T-helper 1 cell treated with Interleukin-12 subunit alpha and Interleukin-12 subunit beta and Interleukin-4 antibody, amounts not matched to agents 30 ng/mL and 1 ng/mL, for 36 hours (primary cell): ENCODE data around the gene EYS. TPM values are rescaled to one million over a fixed set of nuclear protein-coding genes. Genes with fewer than 3 reads are reported as not detected.

Experiments used
- intact Hi-C: fragments of 100-400 bp; cut with micrococcal nuclease; formaldehyde crosslinking; loops from one replicate; pipeline ENCODE4 v1.15.1; 2024
- total RNA-seq: library from RNA; stranded (reverse); gene quantifications from 2 replicates; pipeline ENCODE4 v1.2.3, GENCODE V29; 2022

The EYS gene
- not detected in 2 replicates for total RNA-seq

DNA sequence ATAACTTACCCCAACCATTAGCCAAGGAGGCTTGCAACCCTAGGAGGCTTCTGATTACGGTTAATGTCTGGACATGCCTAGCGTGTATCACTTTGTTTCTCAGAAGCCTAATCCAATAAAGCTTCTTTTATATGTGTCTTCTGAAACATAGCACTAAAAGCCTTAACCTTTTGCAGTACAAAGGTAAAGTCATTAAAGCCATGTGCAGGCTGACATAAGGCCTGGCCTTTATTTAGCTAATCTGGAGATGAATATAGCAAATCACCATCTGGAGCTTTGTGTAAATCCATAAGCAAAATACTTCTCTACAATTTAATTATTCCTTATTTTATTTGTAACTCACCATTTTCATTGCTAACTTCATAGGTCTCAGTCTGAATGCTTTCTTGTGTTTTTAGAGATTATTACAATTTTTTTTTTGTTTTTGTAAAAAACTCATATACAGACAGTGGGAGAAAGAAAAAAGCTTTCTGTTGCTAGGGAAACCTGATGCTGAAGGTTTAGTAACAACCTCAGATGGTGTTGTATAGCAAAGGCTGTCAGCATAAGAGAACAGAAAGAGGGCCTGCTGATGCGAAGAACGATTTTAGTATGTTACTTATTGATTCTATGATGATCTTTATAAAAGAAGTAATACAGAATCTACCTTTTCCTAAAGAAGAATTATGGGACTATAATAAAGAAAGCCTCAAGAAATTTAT is at the start of gene EYS:
EYS (minus strand) TSS at position 101 of the 701 bp plus-strand sequence. CDS start 211,816 bp downstream, outside the sequence.
- intact Hi-C loops, result no loop called here

DNA sequence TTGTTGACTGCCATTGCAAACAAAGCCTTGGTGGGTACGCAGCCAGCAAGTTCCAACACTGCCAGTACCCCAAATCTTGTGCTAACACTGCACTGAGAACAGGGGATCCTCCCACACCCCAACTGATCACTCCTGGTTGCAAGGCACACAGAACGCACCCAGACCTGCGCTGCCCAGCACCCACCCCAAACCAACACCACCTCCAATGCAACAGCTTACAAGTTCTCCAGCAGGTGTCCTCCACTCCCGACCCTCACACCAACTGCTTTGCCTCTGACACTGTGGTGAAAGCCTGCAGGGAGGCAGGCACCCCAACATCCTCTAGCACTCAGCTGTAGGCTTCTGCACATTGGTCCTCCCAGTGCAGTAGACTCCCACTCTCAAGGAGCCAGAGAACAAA is 39.3 kb upstream of the EYS start:
- intact Hi-C loops, result no loop called here

DNA sequence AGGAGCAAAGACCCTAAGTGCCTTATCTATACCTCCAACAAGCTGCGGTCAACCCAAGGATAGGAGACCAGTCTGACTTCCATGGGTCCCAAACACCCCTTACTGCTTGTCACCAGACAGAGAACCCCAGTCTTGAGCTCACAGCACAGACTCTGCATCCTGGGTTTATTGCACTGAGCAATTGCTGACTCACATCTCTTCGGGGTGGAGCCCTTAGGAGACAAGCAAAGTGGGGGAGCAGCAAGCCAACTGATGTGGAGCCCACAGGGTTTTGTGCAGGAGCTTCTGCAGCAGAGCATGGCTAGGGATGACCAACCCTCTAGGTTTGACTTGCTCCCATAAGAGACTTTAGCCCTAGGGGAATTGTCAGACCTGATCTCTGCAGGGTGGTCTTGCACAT is 38.6 kb upstream of the EYS start:
- intact Hi-C loops, result no loop called here

DNA sequence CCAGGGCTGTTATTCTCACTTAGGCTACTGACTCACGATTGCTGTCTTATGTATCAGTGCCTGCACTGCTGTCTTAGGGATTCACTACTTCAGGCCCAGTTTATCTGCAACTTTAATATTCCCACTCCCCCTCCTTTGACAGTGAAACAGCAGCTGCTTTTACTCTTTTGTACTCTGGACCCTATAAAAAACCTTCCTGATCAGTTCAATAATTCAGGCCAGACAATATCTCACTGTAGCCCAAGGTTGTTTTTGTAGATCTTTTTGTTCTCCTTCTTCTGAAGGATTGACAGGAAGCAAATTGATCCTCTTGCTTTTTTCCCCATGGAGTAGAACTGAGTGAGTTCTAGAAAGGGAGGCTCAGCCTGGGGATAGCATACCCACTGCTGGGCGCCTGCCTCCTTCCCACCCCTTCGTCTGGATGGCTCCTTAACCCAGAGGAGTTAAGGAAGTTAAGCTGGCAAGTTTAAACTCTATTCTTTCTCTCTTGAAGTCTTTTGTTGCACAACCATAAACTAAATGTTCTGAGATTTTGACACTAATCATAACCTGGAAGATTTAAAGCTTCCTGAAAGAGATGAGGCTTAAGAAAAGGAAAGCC is 22.0 kb upstream of the EYS start:
- intact Hi-C loops, result no loop called here

DNA sequence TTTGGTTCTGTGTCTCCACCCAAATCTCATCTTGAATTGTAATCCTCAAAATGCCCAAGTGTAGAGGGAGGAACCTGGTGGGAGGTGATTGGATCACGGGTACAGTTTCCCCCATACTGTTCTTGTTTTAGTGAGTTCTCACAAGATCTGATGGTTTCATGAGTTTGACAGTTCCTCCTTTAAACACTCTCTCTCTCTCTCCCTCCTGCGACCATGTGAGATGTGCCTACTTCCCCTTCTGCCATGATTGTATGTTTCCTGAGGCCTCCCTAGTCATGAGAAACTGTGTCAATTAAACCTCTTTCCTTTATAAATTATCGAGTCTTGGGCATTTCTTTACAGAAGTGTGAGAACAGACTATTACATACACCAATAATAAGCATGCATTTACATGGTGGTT is 12.1 kb upstream of the EYS start:
- intact Hi-C loops, result no loop called here

DNA sequence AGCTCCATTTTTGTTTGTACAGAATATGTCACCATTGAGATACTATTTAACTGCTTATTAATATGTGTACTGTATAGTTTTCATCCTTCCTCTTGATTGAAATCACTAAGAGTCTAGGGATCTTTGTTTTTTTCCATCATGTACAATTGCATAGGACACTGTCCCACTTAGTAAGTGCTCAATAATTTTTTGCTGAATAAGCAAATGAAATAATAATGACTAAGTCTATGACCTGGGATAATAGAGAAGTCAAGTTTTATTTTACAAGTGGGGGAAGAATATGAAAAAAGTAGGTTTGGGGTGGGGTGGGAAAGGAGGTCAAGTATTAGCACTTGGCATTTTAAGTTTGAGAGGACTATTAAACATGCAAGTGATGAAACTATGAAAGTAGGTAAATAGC is 4.5 kb upstream of the EYS start:
- intact Hi-C loops, result no loop called here

DNA sequence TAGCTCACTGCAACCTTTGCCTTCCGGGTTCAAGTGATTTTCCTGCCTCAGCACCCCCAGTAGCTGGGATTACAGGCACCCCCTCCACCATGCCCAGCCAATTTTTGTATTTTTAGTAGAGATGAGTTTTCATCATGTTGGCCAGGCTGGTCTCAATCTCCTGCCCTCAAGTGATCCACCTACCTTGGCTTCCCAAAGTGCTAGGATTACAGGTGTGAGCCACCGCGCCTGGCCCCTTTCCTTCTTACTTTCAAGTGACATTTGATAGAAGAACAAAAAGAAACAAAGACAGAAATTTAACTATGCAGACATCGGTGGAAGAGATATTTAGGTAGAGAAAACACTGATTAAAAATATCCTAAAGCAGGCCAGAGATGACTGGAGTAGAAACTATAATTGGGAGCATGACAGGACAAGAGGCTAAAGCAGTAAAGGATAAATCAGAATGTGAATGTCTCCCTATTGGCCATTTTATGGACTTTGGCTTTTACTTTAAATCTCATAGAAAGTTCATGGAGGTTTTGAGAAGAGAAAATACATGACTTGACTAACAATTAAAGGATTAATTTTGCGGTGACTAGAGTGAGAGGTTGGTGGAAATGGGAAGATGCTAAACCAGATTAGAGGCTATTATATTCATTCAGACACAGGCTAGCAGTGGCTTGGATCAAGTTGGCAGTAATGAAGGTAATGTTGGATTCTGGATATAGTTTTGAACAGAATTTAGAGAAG is 2.2 kb upstream of the EYS start:
- intact Hi-C loops, result no loop called here

DNA sequence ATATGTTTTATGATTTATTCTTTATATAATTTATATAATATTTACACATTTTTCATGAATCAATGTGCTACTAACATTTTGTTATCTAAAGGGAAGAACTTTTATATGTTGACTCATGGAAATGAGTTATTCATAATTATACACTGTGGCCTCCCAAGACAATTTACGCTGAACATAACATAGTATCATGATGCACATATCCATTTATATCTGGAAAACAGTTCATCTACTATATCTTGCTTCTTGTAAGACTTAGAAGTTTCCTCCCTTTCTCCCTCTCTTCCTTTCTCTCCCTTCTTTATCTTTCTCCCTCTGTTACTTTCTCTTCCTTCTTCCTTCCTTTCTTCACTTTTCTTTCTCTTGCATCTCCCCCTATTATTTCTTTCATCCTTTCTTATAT is 1.1 kb upstream of the EYS start:
- intact Hi-C loops, result no loop called here

DNA sequence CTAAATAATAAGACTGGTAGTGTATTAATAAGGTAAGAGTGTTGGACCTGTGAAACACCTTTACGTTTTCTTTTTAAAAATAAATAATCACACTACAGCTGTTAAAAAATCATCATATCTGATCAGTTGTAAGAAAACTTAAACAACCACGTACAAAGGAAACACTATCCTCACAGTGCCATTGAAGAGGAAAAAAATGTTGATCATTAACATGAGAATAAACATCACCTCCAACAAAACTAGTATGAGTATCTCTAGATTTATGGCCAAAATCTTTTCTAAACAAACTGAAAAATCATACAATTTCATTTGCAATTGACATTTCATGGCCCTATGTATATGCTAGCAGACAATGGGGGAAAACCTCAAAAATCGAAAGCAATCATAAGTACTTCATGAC is 590 bp downstream of the EYS start:
- intact Hi-C loops, result no loop called here

DNA sequence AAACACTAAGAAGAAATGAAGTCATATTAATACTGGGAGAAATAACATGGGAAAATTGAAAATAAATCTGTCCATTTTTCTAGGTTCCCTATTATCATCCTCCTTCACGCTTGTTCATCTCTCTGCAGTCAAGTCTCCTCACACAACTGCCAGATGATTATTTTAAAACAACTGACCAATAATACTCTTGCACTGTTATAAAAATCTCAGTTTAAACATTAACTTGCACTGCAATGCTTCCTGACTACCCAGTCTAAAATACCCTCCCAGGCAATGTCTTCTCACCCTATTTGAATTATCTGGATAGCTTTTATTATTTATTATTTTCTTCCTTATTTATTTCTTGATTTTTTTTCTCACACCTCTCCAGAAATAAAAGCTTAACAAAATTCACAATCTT is 5.7 kb downstream of the EYS start:
- intact Hi-C loops, result no loop called here

DNA sequence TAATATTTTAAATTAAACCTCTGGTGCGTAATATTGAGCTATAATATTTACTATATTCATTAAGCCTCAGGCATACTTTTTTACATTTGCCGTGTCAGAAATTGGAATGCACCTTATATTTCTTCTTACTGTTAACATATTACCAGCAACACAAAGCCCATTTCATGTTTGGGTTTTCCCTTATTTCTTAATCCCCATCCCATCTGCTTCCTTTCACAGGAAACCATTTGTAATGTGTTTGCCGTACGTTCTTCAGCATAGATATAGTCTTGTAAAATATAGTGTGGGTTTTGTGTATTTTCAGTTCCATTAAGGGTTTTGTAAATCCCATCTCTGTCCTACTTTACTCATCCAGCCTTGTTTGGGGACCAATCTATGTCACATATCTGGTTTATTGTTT is 6.5 kb downstream of the EYS start:
- intact Hi-C loops, result no loop called here

DNA sequence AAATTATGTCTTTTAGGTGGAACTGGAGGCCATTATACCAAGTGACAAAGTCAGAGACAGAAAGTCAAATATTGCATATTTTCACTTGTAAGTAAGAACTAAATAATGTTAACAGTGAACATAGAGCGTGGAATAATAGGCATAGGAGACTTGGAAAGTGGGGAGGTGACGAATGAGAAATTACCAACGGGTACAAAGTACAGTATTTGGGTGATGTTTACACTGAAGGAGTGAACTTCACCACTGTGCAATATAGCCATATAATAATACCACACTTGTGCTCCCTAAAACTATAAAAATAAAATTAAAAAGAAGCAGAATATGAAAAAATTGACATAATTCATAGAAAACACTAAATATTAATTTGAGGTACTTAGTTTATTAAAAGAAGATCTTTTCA is 14.9 kb downstream of the EYS start:
- intact Hi-C loops, result no loop called here

DNA sequence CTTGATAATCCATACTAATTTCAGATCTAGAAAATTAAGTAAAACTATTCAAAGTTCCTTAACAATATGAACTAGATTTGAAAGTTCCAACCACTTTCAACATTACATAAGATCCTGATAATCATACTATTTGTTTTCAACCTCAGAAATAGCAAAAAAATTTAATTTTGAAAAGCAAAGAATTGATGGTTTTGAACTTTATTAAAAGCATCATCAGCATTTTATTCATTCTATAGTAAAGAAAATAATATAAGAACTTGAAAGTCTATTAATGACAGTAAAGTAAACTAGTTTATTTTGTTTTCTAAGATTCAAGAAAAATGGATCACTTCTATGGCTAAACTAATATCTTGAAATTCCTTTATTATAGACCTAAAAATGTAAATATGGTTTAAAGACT is 26.8 kb downstream of the EYS start:
- intact Hi-C loops, result no loop called here

DNA sequence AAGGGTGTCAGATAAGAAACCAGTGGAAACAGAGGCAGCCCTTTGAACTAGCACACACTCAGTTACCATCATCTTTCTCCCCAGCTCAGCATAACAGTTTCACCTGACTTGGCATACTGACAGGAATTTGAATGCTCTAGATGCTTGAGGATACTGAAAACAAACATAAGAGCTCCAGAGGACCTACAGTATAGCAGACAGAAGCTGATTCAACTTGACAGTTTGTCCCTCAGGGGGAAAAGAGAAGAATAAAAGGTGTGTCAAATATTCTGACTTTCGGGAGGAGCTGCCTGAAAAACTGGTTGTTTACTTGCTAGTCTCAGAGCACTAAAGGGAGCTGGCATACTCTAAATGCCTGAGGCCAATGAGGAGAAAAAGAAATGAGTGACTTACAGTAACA is 35.1 kb downstream of the EYS start:
- intact Hi-C loops, result no loop called here

DNA sequence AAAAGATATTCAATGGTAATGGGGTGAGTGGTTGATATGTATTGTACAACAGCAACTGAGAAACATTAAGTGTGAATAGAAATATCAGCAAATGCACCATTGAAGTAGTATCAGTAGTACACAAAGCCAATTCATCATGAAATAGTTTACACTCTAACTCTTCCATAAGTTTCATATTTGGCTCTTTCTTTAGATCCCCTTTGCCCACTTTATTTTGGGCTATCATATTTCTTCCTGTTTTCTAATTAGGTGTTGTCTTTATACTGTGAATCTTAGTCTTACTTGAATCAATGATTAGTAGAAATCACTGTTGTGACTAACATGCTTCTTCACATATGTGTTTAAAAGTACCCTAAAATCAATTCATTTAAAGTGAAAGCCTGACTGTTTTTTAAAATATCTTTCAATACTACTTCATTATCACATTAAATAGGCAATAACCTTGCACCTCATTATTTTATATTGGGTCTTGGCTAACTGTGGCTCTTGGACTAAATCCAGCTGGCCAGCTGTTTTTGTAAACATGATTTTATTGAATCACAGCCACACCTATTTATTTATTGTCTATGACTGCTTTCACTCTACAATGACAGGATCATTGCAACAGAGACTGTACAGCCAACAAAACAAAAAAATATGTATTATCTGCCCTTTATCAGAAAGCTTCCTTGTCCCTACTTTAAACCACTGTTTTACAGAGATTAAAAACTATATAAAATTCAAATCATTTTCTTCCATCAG is 38.9 kb downstream of the EYS start:
- intact Hi-C loops, result no loop called here

DNA sequence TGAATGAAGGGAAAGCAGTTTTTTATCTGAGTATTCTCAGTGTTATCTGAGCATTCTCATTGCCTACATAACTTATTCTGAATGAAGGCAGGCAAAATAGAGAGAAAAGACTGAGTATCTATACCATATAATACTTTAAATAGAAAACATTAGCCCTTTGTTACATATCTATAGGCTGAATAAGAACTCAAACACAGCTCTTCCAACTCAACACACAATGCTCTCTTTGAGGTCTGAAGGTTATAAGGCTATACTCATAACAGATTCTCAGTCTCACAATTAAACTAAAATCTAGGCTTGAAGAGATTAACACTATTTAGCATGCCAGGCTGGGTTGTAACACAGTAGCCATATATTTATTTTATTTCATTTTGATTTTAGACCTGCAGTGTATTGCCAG is 56.9 kb downstream of the EYS start:
- intact Hi-C loops, result no loop called here

DNA sequence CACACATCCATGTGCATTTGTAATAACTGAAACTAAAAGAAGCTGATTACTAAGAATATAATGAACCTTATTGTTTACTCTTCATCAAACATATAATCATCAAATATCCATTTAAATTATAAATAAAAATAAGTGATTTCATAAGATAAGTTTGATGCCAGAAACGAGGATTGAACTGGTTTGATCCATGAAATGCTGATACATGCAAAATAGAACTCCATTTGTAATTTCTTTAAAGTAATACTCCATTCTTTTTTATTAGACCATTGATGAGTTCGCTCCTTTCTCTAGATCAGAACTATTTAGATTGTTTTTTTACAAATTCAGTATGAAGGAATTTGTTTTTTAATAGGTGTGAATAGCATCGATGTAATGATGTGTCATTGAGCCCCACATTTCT is 57.6 kb downstream of the EYS start:
- intact Hi-C loops, result no loop called here

DNA sequence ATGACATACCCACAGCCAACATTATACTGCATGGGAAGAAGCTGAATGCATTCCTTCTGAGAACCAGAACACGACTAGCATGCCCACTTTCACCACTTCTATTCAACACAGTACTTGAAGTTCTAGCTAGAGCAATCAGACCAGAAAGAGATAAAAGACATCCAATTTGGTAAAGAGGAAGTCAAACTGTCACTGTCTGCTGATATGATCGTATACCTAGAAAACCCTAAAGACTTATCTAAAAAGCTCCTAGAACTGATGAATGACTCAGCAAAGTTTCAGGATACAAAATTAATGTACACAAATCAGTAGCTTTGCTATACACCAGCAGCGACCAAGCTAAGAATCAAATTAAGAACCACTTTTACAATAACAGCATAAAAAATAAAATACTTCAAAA is 60.5 kb downstream of the EYS start:
- intact Hi-C loops, result no loop called here

DNA sequence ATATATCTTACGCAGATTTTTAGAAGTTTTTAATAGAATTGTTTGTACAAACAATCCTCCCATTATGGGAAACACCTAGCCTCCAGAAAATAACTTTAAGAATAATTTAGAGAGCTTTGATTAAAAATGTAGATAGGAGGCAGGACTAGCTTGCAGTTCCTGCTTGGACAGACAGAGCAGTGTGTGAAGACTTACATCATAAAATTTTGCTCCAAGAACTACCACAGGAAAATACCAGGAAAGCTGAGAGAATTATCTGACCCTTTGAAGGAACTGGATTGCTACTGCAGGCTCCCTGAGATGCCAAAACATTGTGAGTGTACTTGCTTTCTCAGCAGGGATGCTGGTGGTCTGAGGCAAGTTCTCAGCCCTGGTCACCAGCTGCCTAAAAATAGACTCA is 64.2 kb downstream of the EYS start:
- intact Hi-C loops, result no loop called here

DNA sequence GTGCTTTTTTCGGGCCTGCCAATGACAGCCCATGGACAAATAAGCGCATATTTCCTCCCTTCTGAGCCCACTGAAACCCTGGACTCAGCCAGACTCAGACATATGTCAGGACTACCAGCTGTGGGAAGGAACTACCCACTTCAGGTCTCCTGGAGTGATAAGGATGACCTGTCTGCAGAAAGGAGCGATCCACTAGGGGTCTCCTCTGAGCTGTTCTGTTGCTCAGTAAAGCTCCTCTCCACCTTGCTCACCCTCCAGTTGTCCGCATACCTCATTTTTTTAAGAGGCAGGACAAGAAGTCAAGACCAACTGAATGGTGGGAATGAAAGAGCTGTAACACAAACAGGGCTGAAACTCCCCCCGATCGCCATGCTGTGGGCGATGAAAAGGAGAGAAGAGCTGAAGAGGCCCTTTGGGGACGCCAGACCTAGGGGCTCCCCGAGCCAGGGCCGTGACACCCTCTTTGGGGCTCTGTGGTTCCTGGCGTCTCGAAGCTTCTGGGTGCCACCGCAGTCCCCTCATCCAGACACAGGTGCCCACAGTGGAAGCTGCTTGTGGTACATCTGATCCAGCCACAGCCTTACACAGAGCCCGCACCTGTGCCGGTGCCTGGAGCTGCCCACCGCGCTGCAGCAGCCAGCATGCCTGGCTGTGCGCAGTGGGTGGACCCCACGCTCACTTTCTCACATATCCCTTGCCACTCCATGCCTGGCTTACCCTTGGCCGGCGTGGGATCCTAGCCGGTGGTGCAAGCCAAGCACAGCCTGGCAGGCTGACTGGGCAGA is 68.8 kb downstream of the EYS start:
- intact Hi-C loops, result no loop called here

DNA sequence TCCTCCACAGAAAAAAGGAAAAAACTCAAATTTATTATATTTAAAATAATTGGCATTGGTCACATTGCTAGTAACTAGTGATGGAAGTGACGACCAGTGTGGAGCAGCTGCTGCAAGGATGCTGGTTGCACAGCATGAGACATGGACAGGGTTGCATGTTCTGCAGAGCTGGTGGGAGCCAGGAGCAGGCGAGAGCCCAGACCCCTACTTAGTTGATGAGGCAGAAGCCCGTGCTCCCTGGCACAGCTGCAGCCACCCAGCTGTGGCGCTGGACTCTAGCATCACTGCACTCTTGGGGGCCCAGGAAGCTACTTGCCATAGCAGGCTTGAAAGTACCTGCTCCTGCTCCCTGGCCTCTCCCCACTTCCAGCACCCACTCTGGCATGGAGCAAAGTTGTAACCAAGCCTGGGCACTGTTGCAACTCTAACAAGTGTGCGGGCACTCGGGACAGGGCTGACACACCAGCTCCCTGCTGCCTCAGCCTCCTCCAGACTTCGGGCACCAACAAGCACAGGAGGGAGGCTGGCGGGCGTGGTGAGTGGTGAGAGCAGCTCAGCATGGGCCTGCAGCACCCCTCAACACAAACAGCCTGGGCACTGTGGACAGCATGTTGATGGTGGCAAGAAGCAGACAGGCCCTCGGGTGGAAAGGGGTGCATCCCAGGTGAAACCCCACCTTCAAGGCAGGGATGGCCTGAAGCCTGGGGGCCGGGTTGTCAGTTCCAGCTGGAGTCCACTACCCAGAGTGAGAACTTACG is 69.6 kb downstream of the EYS start:
- intact Hi-C loops, result no loop called here
